GM18519 (cell line): ENCODE measurements around the gene CAP2.
"Not testable (repeated sequence)": the region's sequence is repeated elsewhere in the genome, so short reads cannot be mapped to it uniquely, and the experiment has no call there.

Experiments used
- ATAC-seq: cut with Tn5 transposase; IDR thresholded peaks from one replicate; pipeline ENCODE4 v1.9.1; 2021; ENCODE audit warnings: mild to moderate bottlenecking, moderate library complexity; ENCODE audit not compliant: unreplicated experiment, low FRiP score

Gene CAP2

DNA sequence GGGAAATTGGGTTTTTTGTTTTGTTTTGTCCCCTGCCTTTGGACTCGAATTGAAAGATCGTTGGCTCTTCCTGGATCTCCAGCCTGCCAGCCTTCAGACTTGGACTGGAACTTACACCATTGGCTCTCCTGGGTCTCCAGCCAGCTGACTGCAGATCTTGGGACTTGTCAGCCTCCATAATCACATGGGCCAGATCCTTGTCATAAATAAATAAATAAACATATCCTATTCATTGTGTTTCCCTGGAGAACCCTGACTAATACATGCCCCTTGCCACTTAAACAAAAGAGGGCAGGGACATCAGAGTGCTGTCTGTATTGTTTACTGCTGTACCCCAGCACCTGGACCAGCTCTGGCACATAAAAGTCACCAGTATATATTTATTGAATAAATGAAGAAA is 101.5 kb downstream of the CAP2 start:
- no peak for ATAC-seq

DNA sequence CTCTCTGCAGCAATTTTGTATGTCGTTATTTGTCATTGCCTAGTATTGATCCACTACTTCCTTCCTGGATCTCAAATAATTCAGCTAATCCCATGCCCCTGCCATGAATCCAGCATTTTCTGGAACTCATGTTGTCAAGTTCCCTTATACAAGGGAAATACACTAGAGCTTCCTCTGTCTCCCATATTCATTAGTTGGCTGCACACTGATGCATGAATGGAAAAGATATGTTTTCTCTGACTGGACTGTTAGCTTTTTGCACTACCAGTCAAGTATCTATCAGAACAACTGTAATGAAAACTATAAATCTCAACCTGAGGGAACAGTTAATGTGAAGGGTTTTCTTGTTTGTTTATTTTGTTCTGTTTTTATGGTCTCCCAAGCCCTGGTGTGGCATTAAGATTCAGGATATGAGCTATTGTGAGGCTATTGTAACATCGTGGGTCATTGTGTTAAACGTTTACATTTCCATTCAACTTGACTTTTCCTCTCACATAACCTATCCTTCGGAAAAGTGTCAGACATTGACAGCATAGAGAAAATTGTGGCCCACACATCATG is 104.2 kb downstream of the CAP2 start:
- no peak for ATAC-seq

DNA sequence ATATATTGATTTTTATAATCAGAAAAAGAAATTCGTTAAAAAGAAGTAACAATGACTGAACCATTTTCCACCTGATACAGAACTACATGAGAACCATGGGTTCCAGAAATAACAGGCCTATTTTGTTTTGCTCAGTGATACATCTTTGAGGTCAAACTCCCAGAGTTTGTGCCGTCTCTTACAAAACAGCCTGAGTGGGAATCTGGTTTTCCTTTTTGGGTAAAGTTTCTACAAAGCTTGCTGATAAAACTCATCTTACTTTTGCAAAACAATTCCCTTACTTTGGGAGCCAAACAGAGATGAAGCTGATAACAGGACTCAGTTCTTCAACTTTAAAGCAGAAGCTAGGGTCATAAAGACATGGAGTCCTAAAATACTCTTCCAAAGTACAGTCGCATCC is 108.0 kb downstream of the CAP2 start:
- no peak for ATAC-seq

DNA sequence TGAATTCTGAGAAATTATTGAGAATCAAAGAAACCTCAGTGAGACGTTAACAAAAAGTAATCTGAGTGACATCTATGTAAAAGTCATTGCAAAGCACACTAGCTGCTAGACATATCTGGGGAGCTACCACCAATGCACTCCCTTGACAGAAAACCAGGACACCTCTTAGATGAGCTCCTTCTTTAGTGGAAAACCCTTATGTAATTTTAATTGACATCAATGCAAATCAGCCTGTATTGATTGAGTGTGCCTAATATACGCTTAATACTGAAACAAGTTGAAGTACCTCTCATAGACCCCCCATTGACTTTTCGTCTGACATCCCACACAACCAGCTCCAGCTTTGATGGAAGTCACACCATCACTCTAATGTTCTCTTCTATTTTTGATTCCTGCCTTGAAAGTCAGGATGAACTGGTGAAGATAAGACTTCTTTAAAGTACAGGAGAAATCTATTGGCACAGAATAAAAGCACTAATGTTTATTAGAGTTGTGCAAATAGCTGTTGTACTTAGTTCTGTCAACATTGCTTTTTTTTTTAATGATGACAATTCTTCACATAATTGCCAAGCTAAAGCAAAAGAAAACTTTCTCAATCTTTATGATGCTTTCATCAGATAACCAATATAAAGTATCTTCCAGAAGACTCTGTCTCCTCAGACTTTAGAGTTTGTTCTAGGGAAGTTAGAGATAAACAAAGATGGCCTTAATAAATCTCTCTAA is 108.7 kb downstream of the CAP2 start:
- no peak for ATAC-seq

DNA sequence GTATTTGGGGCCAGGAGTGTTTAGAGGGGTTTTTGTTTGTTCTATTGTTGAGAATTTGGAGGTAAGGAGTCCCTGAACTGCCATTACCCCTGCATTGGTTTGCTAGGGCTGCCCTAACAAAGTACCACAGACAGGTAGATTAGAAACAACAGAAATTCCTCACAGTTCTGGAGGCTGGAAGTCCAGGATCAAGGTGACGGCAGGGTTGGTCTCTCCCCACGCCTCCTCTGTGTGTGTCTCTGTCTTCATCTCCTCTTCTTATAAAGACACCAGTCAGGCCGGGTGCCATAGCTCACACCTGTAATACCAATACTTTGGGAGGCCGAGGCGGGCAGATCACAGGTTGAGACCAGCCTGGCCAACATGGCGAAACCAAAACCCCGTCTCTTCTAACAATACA is 109.7 kb downstream of the CAP2 start:
- no peak for ATAC-seq

DNA sequence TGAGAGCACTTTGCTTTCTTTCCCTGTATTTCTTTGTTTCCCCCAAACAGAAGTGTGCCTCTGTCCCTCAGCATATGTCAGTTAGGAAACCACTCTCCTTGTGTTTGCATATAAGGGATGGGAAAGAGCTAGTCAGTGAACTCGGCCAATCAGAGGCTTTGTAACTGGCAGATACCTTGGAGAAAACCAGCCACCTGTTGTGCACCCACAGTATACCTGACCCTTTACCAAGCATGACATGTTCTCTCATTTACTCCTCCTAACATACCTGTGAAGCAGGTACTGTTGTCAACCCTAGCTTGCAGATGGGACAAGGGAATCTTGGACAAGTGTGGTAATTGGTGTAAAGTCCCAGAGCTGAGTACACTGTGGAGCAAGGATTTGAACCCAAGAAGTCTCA is 110.6 kb downstream of the CAP2 start:
- no peak for ATAC-seq

DNA sequence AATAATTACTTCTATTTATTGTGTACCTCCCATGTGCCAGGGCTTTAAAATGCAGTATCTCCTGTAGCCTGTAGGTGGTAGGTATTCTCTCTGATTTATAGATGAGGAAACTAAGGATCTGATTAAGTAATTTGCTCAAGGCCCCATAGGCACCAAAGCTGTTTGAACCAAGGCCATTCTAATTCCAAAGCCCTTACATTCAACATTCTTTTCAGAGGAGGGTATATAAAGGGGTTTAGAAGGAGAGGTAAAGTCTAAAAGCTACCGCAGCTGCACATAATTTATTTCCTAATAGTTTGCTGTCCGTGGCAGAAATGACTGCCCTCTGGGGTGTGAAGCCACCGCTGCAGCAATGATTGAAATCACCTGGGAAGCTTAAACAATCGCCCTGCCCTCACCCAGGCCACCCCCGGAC is 111.7 kb downstream of the CAP2 start:
- ATAC-seq = no peak

DNA sequence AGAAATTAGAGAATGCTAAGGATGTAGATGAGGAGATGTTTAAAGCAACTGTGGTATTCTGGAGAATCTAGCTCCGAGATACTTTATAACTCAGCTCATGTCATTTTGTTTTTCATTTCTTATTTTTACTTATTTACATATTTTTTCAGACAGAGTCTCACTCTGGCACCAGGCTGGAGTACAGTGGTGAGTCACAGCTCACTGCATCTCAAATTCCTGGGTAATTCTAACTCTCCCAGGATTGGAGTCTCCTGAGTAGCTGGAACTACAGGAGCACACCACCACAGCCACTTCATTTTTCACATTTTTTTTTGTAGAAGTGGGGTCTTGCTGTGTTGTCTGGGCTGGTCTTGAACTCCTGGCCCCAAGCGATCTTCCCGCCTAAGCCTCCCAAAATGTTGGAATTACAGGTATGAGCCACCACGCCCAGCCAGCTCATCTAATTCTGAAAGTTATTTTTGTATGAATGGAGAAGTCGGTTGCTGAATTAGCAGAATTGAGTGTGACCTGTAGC is 112.4 kb downstream of the CAP2 start:
- ATAC-seq = no peak

DNA sequence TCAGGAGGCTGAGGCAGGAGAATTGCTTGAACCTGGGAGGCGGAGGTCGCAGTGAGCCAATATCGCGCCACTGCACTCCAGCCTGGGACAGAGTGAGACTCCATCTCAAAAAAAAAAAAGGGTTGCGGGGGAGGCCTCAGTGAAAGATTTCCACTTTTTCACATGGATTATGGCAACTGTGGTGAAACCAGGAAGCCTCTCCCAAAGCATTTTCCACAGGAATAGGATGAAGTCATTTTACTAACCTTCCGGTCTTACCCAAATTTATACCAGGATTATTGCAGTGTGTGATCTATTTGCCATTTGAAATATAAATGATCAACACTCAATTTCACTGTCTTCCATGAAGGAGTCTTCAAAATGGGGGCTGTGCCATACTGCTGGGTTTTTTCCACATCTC is 113.1 kb downstream of the CAP2 start:
- ATAC-seq = no peak

DNA sequence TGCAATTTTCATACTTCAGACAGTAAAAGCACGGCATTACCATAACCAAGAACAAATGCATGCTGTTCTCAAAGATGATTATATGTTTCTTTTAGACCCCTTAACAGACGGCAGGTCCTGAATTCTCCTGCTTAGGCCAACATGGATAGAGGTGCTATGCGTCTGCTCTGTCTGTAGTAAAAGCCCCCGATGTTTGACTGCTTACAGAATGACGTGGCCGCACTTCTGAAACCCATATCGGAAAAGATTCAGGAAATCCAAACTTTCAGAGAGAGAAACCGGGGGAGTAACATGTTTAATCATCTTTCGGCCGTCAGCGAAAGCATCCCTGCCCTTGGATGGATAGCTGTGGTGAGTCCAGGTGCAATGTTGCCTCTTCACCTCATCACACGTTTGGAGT is 113.6 kb downstream of the CAP2 start:
- ATAC-seq = no peak

DNA sequence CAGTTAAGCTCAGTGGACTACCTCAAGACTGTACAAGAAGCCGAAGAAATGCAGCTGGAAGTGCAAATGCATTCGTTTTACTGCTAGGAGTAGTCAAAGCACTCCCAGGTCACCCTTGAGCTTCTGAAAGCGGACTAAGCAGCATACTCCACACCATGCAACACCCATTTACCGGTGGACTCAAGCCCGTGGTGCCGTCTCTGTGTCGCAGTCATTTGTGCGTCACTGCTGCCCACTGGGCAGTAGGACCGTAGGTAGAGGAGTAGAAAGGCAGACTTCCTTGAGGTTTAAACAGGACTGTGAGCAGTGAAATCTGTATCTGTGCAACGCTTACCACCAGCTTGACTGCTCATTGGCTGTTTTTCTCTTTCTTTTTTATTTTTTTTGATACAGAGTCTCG is 117.7 kb downstream of the CAP2 start:
- no peak for ATAC-seq

DNA sequence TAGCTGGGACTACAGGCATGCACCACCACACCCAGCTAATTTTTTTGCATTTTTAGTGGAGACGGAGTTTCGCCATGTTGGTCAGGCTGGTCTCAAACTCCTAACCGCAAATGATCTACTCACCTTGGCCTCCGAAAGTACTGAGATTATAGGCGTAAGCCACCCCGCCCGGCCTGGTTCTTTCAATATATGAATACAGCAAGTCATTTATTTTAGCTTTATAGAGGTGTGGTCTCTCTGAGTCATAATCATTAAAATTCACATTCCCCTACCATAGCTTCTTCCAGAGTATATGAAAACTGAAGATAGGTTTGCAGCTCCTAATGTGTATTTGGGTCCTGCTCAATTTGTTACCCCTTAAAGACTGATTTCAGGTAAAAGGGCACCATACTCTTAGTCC is 118.2 kb downstream of the CAP2 start:
- ATAC-seq = no peak

DNA sequence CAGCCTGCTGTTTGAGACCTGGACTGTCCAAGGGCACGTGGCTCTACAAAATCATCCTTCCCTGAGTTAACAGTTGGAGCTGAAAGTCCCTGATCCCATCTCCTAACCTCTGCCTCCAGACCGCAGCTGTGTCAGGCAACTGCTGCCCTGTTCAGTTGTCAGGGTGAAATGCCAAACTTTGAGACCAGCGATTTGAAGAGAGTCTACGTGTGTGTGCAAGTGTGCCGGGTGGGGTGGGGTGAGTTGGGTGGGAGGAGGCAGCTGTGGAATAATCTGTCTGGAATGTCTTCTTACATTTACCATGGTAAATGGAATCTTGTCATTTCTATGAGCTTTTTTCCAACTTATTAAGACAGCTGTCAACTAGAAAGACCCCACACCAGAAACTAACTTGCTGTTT is 125.7 kb downstream of the CAP2 start:
- no peak for ATAC-seq

DNA sequence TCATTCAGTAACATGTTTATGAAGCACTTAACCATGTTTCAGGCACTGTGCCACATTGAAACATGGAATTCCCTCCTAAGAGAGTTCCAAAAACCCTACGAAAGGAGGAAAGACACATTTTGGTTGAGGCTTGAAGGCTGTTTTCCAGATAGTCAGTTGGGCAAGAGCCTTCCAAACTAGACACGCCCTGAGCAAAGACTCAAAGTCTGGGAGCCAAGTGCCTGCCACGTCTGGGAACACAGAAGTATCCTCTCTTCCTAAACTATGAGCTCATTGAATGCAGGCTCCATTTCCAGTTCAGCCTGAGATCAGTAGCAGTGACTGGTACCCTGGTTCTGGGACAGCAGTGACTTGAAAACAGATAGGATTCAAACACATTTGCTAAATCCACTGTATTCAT is 132.2 kb downstream of the CAP2 start:
- ATAC-seq = no peak

DNA sequence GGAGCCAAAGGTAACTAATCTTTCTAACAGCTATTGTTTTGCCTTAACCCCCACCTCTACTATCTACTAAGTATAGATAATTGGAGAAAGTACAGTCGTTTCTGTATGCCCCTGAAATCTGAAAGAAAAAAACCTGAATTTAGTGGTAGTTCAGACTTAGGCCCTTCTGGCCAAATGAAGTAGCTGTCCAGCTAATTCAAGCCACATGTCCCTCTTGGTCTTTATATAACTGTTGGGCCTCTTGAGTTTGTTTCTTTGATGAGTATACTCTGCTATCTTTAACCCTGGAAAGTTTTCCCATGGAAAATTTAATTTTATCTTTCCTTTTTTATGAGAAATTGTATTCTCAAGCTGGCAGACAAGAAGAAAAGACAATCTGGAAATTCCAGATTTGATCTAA is 133.7 kb downstream of the CAP2 start:
- ATAC-seq = no peak

DNA sequence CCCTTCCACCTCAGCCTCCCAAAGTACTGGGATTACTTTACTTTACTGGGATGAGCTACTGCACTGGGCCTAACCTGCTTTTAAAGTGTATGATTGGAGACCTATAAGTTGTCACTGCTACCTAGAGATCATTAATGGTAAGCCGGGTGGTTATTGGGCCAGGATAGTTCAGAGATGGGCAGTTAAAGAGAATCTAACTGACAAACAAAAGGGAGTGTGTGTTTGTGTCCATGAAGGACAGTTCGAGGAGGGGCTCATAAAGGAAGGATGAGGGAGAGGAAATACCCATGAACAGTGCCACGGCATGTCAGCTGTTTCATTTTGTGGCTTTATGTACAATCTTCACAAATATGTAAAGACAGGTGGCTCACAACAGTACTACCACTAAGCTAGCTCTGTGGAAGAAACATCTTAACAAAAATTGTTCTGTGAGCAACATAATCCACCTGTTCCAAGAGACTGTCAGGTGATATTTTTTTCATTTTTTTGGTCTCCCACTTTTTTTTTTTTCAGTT is 137.0 kb downstream of the CAP2 start:
- ATAC-seq = no peak

DNA sequence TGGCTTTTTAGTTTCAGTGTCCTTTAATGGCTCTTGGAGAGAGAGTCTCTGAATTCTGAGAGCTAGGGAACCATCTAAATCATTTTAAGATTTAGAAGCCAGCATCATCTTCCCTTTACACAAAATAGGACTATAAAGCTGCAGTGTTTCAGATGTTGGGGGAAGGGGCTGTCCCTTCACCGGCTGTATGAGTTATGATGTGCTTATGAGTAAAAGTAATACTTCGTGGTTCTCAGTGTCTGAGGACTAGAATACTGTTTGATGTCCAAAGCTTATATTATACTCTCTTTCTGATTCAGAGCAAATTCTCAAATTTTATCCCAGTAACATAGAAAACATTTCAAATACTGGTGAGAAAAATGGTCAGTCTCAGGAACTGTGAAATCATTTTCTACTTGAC is 143.2 kb downstream of the CAP2 start:
- peak; percentile 75 for ATAC-seq

DNA sequence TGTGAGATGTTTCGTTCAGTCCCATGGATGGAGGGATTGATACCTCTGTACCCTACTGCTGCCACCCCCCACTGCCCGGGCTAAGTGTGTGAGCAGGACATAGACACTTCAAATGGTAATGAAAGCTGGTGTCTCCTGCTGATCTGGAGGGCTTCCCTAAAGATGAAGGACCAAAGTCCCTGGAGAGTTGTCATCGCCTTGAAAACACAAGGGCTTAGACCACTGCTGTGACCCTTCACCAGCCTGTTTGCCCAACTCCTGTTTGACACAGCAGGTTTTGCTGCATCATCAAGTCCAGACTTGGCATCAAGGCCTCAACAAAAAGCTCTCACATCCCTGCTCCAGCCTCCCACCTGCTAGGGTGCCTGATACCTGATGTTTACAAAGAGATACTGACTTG is 148.8 kb downstream of the CAP2 start:
- ATAC-seq = no peak

DNA sequence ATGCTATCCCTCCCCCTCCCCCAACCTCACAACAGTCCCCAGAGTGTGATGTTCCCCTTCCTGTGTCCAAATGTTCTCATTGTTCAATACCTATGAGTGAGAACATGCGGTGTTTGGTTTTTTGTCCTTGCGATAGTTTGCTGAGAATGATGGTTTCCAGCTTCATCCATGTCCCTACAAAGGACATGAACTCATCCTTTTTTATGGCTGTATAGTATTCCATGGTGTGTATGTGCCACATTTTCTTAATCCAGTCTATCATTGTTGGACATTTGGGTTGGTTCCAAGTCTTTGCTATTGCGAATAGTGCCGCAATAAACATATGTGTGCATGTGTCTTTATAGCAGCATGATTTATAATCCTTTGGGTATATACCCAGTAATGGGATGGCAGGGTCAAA is 152.3 kb downstream of the CAP2 start:
- ATAC-seq = not testable (repeated sequence)

DNA sequence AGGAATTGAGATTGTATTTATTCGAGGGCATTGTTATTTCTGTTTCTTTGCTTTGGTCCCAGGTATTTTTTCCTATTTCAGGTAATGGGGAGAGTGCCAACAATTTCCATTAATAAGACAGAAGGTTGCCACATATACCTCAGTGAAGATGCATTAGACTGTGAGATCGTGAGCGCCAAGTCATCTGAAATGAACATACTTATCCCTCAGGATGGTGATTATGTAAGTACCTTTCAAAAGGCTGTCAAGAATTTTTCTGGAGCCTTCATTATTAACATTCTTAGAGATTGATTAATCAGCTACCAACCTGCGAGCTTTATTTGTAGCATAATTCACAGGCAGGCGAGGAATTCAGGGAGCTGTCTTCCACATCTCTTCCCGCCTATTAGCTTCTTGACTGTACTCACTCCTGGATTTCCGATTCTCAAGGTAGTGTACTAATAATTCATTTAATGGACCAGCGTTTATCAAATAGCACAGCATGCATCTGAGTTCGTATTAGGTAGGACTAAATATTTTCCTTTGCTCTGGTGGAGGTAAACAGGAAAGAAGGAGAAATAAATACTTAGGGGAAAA is 158.1 kb downstream of the CAP2 start:
- ATAC-seq = no peak

DNA sequence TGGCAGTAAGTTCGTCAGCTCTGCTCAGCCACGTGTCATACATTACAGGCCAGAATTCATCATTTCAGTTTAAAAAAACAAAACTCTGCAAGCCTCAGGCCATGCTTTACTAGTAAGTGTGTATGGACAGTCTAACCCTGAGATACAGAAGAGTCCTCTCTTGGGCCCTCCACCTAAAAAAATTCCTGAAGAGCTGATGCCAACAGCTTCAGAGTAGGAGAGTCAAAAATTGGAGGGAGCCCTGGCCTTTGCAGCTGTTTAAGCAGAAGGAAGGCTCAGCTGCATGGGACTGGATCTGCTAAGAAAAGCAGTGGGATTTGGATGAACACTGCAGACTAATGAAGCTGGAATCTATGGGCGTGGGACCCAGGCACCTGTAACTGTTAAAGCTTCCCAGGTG is 159.5 kb downstream of the CAP2 start:
- ATAC-seq = no peak

DNA sequence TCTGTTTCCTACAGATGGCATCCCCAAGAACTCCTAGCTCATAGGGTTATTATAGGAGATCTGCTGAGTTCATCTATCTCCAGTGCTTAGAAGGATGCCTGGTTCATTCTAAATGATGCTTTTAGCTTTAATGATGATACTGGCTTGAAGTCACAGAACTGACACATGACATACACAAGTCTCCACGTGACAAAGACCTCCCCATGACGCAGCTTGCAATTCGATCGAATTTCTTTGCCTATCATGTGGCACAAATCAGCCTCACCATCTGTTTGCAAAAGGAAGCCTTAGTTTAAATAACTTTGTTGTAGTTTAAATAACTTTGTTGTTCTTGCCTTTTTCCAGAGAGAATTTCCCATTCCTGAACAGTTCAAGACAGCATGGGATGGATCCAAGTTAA is 162.6 kb downstream of the CAP2 start:
- ATAC-seq = no peak
